Activated CD4-positive, alpha-beta T cell treated with anti-CD3 and anti-CD28 coated beads for 4 hours (primary cell): Measurements from ENCODE around the gene PTOV1.

Source experiments
- DNase-seq, 2 donors: peaks; one replicate each; pipeline ENCODE4 v3.0.0-alpha.2; 2020

PTOV1 gene

GRCh38 chr19:49877020-49877878 lies 26.3 kb downstream of the PTOV1 start, which contains the start of the genes AKT1S1 and TBC1D17:
Gene AKT1S1 (minus strand): TSS chr19:49877355. CDS start chr19:49873295, 4,060 bp downstream.
Gene TBC1D17 (plus strand): TSS chr19:49877702. CDS start chr19:49877724, 22 bp downstream.
- DNase-seq = peak; percentile 97 to 98

- peak; percentile 98 to 99 for DNase-seq
Measured at GRCh38 chr19:49877879-49878743, 27.2 kb downstream of the PTOV1 start.

GRCh38 chr19:49878744-49879070 lies 27.7 kb downstream of the PTOV1 start:
- no peak for DNase-seq

GRCh38 chr19:49879243-49879963 lies 28.4 kb downstream of the PTOV1 start:
- DNase-seq = no peak

GRCh38 chr19:49880162-49880869 lies 29.4 kb downstream of the PTOV1 start:
- no peak for DNase-seq

GRCh38 chr19:49881186-49881585 lies 30.2 kb downstream of the PTOV1 start:
- DNase-seq = no peak

- no peak for DNase-seq
Measured at GRCh38 chr19:49881672-49882394, 30.9 kb downstream of the PTOV1 start.

- no peak for DNase-seq
Measured at GRCh38 chr19:49882643-49883042, 31.7 kb downstream of the PTOV1 start.

GRCh38 chr19:49883094-49883493 lies 32.1 kb downstream of the PTOV1 start:
- no peak for DNase-seq

- DNase-seq = no peak
Measured at GRCh38 chr19:49884109-49884508, 33.1 kb downstream of the PTOV1 start.

GRCh38 chr19:49884760-49885159 lies 33.8 kb downstream of the PTOV1 start:
- DNase-seq = no peak

- no peak for DNase-seq
Measured at GRCh38 chr19:49887037-49887664, 36.2 kb downstream of the PTOV1 start.

GRCh38 chr19:49887665-49888509 lies 36.9 kb downstream of the PTOV1 start:
- no peak for DNase-seq

- DNase-seq = no peak
Measured at GRCh38 chr19:49888510-49888824, 37.5 kb downstream of the PTOV1 start.

- DNase-seq = no peak
Measured at GRCh38 chr19:49889038-49889686, 38.2 kb downstream of the PTOV1 start.

GRCh38 chr19:49889687-49890348 lies 38.9 kb downstream of the PTOV1 start:
- DNase-seq = peak; percentile 74 to 76

GRCh38 chr19:49890349-49891311 lies 39.7 kb downstream of the PTOV1 start:
- peak; percentile 72 to 73 for DNase-seq

- DNase-seq = no peak
Measured at GRCh38 chr19:49891393-49891792, 40.4 kb downstream of the PTOV1 start.
